GM15510 (cell line): ENCODE data around the gene POLA2.

Source experiments
- POLR2A ChIP-seq: IDR thresholded peaks from 3 replicates; pipeline ENCODE4 v1.6.1; 2011; ENCODE audit warnings: borderline replicate concordance; ENCODE audit not compliant: insufficient read length; ENCODE audit errors: extremely low read depth

Gene POLA2

GRCh38 chr11:65310736-65311135, 49.0 kb downstream of the POLA2 start:
- TF ChIP-seq POLR2A = no peak

- TF ChIP-seq POLR2A = no peak
Observed at GRCh38 chr11:65311170-65311678, 49.5 kb downstream of the POLA2 start.

GRCh38 chr11:65314501-65315203, 52.9 kb downstream of the POLA2 start, which contains the start of gene CDC42EP2:
TSS of gene CDC42EP2 (plus strand) at chr11:65314866. CDS start at chr11:65320899, 6,033 bp downstream.
- TF ChIP-seq POLR2A = peak; percentile 34

GRCh38 chr11:65315204-65315865, 53.6 kb downstream of the POLA2 start:
- TF ChIP-seq POLR2A = no peak

- TF ChIP-seq POLR2A = no peak
Observed at GRCh38 chr11:65315866-65316226, 54.1 kb downstream of the POLA2 start.

GRCh38 chr11:65316227-65317024, 54.7 kb downstream of the POLA2 start:
- no peak for TF ChIP-seq POLR2A

GRCh38 chr11:65317025-65317786, 55.4 kb downstream of the POLA2 start:
- TF ChIP-seq POLR2A = no peak

- TF ChIP-seq POLR2A = no peak
Observed at GRCh38 chr11:65320386-65321075, 58.8 kb downstream of the POLA2 start.

- TF ChIP-seq POLR2A = no peak
Observed at GRCh38 chr11:65321076-65321475, 59.3 kb downstream of the POLA2 start.

- TF ChIP-seq POLR2A = no peak
Observed at GRCh38 chr11:65321828-65322485, 60.2 kb downstream of the POLA2 start.

GRCh38 chr11:65323813-65324212, 62.1 kb downstream of the POLA2 start:
- TF ChIP-seq POLR2A = no peak

GRCh38 chr11:65325435-65325834, 63.7 kb downstream of the POLA2 start:
- TF ChIP-seq POLR2A = no peak

- TF ChIP-seq POLR2A = no peak
Observed at GRCh38 chr11:65327021-65327420, 65.3 kb downstream of the POLA2 start.
